Sigmoid colon (tissue), 4 donors: ENCODE measurements around the gene CT45A2.
"Not testable (repeated sequence)": the region's sequence is repeated elsewhere in the genome, so short reads cannot be mapped to it uniquely, and the experiment has no call there.

Source experiments
- EP300 ChIP-seq, 4 donors: sonication (generic); formaldehyde crosslinking; IDR thresholded peaks; one replicate each; pipeline ENCODE4 v1.6.1; 2017; ENCODE audit warnings: antibody characterized with exemption in 4 of 4
- POLR2A ChIP-seq, 2 donors: fragments of 450-650 bp; IDR thresholded peaks; one replicate each; pipeline ENCODE4 v1.6.1; 2016; ENCODE audit warnings: antibody characterized with exemption in 2 of 2, mild to moderate bottlenecking in 2 of 2, moderate library complexity in 2 of 2
- POLR2AphosphoS5 ChIP-seq, 4 donors: sonication (generic); formaldehyde crosslinking; IDR thresholded peaks; one replicate each; pipeline ENCODE4 v1.6.1; 2017; ENCODE audit warnings: antibody characterized with exemption in 4 of 4
- TF ChIP-seq, protein P1 (sequence below), 4 experiments: fragments of 450-650 bp in 3 of 4; fragments of 200-600 bp in 1 of 4; IDR thresholded peaks; one replicate each; pipeline ENCODE4 v1.5.1; 2016 to 2019; ENCODE audit warnings: antibody characterized with exemption in 4 of 4, mild to moderate bottlenecking in 3 of 4, moderate library complexity in 2 of 4

DNA sequence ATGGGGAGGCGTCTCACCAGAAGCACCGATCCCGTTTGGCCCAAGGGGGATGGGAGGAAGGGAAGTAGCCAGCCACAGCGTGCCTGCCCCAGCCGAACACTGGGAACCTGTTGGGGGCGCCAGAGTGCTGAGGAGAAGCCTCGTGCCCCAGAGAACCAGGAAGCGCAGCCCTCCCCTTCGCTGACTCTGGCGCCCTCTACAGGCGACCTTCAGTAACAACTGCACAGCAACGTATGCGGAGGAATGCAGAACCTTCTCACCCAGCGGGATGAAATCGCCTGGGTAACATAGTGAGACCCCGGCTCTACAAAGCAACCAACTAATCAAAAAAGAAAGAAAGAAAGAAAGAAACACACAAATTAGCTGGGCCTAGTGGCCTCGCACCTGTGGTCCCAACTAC lies at the start of gene CT45A2:
- TF ChIP-seq, protein P1, sequence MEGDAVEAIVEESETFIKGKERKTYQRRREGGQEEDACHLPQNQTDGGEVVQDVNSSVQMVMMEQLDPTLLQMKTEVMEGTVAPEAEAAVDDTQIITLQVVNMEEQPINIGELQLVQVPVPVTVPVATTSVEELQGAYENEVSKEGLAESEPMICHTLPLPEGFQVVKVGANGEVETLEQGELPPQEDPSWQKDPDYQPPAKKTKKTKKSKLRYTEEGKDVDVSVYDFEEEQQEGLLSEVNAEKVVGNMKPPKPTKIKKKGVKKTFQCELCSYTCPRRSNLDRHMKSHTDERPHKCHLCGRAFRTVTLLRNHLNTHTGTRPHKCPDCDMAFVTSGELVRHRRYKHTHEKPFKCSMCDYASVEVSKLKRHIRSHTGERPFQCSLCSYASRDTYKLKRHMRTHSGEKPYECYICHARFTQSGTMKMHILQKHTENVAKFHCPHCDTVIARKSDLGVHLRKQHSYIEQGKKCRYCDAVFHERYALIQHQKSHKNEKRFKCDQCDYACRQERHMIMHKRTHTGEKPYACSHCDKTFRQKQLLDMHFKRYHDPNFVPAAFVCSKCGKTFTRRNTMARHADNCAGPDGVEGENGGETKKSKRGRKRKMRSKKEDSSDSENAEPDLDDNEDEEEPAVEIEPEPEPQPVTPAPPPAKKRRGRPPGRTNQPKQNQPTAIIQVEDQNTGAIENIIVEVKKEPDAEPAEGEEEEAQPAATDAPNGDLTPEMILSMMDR (IDR thresholded peaks at IDR 0.05): not testable (repeated sequence)
- TF ChIP-seq POLR2A, POLR2AphosphoS5, EP300 (IDR thresholded peaks at IDR 0.05): not testable (repeated sequence)
